Neural crest cell (in vitro differentiated cells): ENCODE results near the gene SNUPN. TPM values are rescaled to one million over a fixed set of nuclear protein-coding genes. Genes with fewer than 3 reads are reported as not detected.
A peak's percentile ranks its signal among the peaks of the same experiment; 100 is the strongest.

Source experiments
- DNase-seq: peaks from one replicate; pipeline ENCODE4 v3.0.0; 2021; ENCODE audit warnings: low read depth, mixed read lengths, low spot score
- H3K27ac Mint-ChIP-seq: one replicate; pipeline ENCODE4 v1.8.0; 2021; ENCODE audit warnings: mild to moderate bottlenecking, mixed read lengths; ENCODE audit not compliant: unreplicated experiment
- H3K27me3 Mint-ChIP-seq: 2 replicates; pipeline ENCODE4 v1.8.0; 2021; ENCODE audit warnings: low read depth, mild to moderate bottlenecking, mixed read lengths
- H3K36me3 Mint-ChIP-seq: 2 replicates; pipeline ENCODE4 v1.8.0; 2021; ENCODE audit warnings: low read depth, mild to moderate bottlenecking, mixed read lengths
- H3K4me1 Mint-ChIP-seq: 2 replicates; pipeline ENCODE4 v1.8.0; 2021; ENCODE audit warnings: mixed read lengths
- H3K4me3 Mint-ChIP-seq: one replicate; pipeline ENCODE4 v1.8.0; 2021; ENCODE audit warnings: mild to moderate bottlenecking, mixed read lengths
- H3K9me3 Mint-ChIP-seq: 2 replicates; pipeline ENCODE4 v1.8.0; 2021; ENCODE audit warnings: mixed read lengths
- CTCF ChIP-seq: fragments of 200-600 bp; sonication (generic); conservative IDR thresholded peaks from 2 replicates; pipeline ENCODE4 v1.5.0; 2021; ENCODE audit warnings: antibody characterized with exemption, mild to moderate bottlenecking
- total RNA-seq: library from RNA; stranded (reverse); gene quantifications from 2 replicates; pipeline ENCODE4 v1.2.1, GENCODE V29; 2021

SNUPN gene
- total RNA-seq, 1 donor from 2014 or later = 21.3 TPM

GRCh38 chr15:75656813-75657212 is 31.3 kb upstream of the SNUPN start:
- H3K4me3 Mint-ChIP-seq = no peak overlapping the region
- TF ChIP-seq CTCF = no peak
- H3K27ac Mint-ChIP-seq = no peak overlapping the region
- H3K4me1 Mint-ChIP-seq = peaks cover 17% of the 10 kb centered on the region
- H3K9me3 Mint-ChIP-seq = no peaks in the 10 kb centered on the region
- H3K36me3 Mint-ChIP-seq = no peaks in the 10 kb centered on the region
- no peaks in the 10 kb centered on the region for H3K27me3 Mint-ChIP-seq
- no peak for DNase-seq

GRCh38 chr15:75656331-75656730 is 30.8 kb upstream of the SNUPN start:
- H3K4me1 Mint-ChIP-seq = peaks cover 21% of the 10 kb centered on the region
- peak overlapping the region; percentile 23 for H3K4me3 Mint-ChIP-seq
- H3K9me3 Mint-ChIP-seq = no peaks in the 10 kb centered on the region
- no peaks in the 10 kb centered on the region for H3K36me3 Mint-ChIP-seq
- H3K27me3 Mint-ChIP-seq = no peaks in the 10 kb centered on the region
- no peak overlapping the region for H3K27ac Mint-ChIP-seq
- no peak for TF ChIP-seq CTCF
- no peak for DNase-seq

- Mint-ChIP-seq H3K9me3 (no peaks in the 10 kb centered on the region), H3K27ac (no peak overlapping the region), H3K4me1 (peaks cover 25% of the 10 kb centered on the region), H3K36me3 (no peaks in the 10 kb centered on the region), H3K27me3 (no peaks in the 10 kb centered on the region), H3K4me3 (no peak overlapping the region)
- no peak for DNase-seq
- no peak for TF ChIP-seq CTCF
Measured at GRCh38 chr15:75655931-75656330, 30.4 kb upstream of the SNUPN start.

- H3K4me3 Mint-ChIP-seq = no peak overlapping the region
- no peak overlapping the region for H3K27ac Mint-ChIP-seq
- TF ChIP-seq CTCF = no peak
- no peaks in the 10 kb centered on the region for H3K27me3 Mint-ChIP-seq
- DNase-seq = no peak
- no peaks in the 10 kb centered on the region for H3K9me3 Mint-ChIP-seq
- H3K4me1 Mint-ChIP-seq = peaks cover 40% of the 10 kb centered on the region
- H3K36me3 Mint-ChIP-seq = peaks cover 3% of the 10 kb centered on the region
Measured at GRCh38 chr15:75654201-75654907, 28.8 kb upstream of the SNUPN start.

GRCh38 chr15:75653347-75653913 is 27.9 kb upstream of the SNUPN start:
- Mint-ChIP-seq H3K27me3 (no peaks in the 10 kb centered on the region), H3K27ac (no peak overlapping the region), H3K36me3 (peaks cover 3% of the 10 kb centered on the region), H3K9me3 (no peaks in the 10 kb centered on the region), H3K4me3 (peak overlapping the region; percentile 50), H3K4me1 (peaks cover 50% of the 10 kb centered on the region)
- no peak for DNase-seq
- no peak for TF ChIP-seq CTCF
